Measurements from ENCODE around the gene AFF3.
"Not testable (repeated sequence)": the region's sequence is repeated elsewhere in the genome, so short reads cannot be mapped to it uniquely, and the experiment has no call there.

The AFF3 gene

DNA sequence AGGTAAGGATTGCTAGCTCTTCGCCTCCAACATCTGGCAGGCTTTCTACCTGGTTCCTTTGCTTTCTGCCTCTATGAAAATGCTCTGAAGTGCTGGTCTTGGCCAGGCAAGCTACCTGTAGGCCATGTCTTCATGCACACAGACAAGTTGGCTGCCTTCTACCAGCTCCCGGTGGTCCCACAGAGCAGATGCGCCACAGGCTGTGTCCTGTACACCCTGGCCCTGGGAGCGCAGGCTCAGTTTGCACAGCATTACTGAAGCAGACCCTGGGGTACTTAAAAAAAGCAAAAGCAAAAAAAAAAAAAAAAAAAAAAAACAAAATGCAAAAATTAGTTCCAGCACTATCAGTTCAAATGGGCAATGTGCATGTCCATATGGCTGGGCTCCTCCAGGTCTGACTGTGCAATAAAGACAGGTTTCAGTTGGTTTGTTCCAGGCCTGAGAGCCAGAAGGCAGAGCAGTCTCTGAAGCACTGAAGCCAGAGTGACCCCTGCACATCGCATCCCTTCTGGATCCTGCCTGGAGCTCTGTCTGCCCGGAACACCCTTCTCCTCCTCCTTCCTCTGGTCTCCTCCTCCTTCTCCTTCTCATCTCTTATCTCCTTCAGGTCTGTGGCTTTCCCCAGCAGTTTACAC is 364.6 kb downstream of the AFF3 start:
- Histone ChIP-seq H3K27me3 (no peaks in the 10 kb centered on the region), H3K4me3 (ENCODE audit: low read depth in 1 of 2, low read length in 1 of 2) (no peak overlapping the region), H3K9me3 (no peaks in the 10 kb centered on the region), H3K4me1 (ENCODE audit: control insufficient read depth in 1 of 2, insufficient read depth in 1 of 2, low read depth in 1 of 2, low read length in 1 of 2) (peaks cover 12 to 24% of the 10 kb centered on the region in 2 experiments), H3K27ac (no peak overlapping the region), H3K36me3 (no peaks in the 10 kb centered on the region)
- TF ChIP-seq, protein P1, sequence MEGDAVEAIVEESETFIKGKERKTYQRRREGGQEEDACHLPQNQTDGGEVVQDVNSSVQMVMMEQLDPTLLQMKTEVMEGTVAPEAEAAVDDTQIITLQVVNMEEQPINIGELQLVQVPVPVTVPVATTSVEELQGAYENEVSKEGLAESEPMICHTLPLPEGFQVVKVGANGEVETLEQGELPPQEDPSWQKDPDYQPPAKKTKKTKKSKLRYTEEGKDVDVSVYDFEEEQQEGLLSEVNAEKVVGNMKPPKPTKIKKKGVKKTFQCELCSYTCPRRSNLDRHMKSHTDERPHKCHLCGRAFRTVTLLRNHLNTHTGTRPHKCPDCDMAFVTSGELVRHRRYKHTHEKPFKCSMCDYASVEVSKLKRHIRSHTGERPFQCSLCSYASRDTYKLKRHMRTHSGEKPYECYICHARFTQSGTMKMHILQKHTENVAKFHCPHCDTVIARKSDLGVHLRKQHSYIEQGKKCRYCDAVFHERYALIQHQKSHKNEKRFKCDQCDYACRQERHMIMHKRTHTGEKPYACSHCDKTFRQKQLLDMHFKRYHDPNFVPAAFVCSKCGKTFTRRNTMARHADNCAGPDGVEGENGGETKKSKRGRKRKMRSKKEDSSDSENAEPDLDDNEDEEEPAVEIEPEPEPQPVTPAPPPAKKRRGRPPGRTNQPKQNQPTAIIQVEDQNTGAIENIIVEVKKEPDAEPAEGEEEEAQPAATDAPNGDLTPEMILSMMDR (IDR thresholded peaks at IDR 0.05): no peak

GRCh38 chr2:99776906-99777646 is 365.3 kb downstream of the AFF3 start:
- no peaks in the 10 kb centered on the region for H3K9me3 ChIP-seq
- peaks cover 19 to 31% of the 10 kb centered on the region in 2 experiments for H3K4me1 ChIP-seq (ENCODE audit: control insufficient read depth in 1 of 2, insufficient read depth in 1 of 2, low read depth in 1 of 2, low read length in 1 of 2)
- H3K36me3 ChIP-seq: no peaks in the 10 kb centered on the region
- TF ChIP-seq, protein P1 (IDR thresholded peaks at IDR 0.05): no peak
- peak overlapping the region; percentile 43 for H3K27ac ChIP-seq
- no peak overlapping the region for H3K4me3 ChIP-seq (ENCODE audit: low read depth in 1 of 2, low read length in 1 of 2)
- H3K27me3 ChIP-seq: no peaks in the 10 kb centered on the region

DNA sequence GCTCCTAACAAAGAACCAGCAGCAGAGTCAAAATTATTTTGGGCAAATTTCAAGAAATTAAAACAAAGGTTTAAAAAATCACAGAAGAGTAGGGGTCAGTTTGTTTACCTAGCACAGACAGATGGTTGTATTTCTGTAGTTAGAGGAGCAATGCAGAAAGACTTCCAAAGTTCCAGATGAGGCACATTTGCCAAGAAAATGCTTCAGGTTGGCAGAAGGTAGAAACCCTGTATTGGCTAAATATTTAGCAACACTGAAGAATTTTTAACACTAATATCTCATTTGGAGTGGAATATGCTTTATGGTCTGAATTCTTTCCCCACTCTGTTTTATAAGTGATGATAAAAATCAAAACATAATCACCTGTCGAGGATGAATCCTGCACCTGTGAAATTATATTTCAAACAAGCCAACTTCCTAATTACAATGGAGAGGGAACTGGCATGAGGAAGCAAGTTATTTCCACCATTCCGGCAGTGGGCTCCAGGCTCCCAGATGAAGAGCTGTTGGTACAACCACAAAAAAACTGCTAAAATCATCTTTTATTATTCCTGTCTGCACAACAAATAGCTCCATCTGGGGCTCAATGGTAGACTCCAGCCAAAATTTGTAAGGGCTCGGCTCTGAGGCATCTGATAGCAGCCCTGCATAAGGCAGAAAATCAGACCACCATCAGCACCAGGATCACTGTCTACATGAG is 366.0 kb downstream of the AFF3 start:
- no peak overlapping the region for H3K4me3 ChIP-seq (ENCODE audit: low read depth in 1 of 2, low read length in 1 of 2)
- no peaks in the 10 kb centered on the region for H3K9me3 ChIP-seq
- peaks cover 27 to 38% of the 10 kb centered on the region in 2 experiments for H3K4me1 ChIP-seq (ENCODE audit: control insufficient read depth in 1 of 2, insufficient read depth in 1 of 2, low read depth in 1 of 2, low read length in 1 of 2)
- H3K36me3 ChIP-seq: no peaks in the 10 kb centered on the region
- TF ChIP-seq, protein P1 (IDR thresholded peaks at IDR 0.05): no peak
- no peaks in the 10 kb centered on the region for H3K27me3 ChIP-seq
- H3K27ac ChIP-seq: peak overlapping the region; percentile 43

DNA sequence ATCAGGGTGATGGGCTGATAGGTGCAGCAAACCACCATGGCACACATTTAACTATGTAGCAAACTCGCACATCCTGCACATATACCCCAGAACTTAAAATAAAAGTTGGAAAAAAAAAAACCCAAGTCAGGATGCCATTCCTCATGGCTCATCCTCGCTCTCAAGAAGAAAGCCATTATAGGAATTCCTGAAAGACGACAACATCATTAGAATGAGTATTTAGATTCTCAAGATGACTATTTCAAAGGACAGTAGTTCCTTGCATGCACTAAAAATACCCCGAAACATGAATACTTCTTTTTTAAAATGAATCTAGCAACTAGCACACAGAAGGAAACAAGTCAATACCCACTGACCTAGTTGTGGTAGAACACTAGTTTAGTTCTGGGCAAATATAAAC is 366.8 kb downstream of the AFF3 start:
- H3K9me3 ChIP-seq: no peaks in the 10 kb centered on the region
- TF ChIP-seq, protein P1 (IDR thresholded peaks at IDR 0.05): no peak
- no peak overlapping the region for H3K27ac ChIP-seq
- no peak overlapping the region for H3K4me3 ChIP-seq (ENCODE audit: low read depth in 1 of 2, low read length in 1 of 2)
- H3K36me3 ChIP-seq: no peaks in the 10 kb centered on the region
- no peaks in the 10 kb centered on the region for H3K27me3 ChIP-seq
- peaks cover 34 to 46% of the 10 kb centered on the region in 2 experiments for H3K4me1 ChIP-seq (ENCODE audit: control insufficient read depth in 1 of 2, insufficient read depth in 1 of 2, low read depth in 1 of 2, low read length in 1 of 2)

- peak overlapping the region; percentile 99 for H3K27ac ChIP-seq
- not testable (repeated sequence) for H3K9me3 ChIP-seq; H3K27me3 ChIP-seq; H3K4me3 ChIP-seq (ENCODE audit: low read depth in 1 of 2, low read length in 1 of 2); H3K36me3 ChIP-seq
- peaks cover 44 to 58% of the 10 kb centered on the region in 2 experiments for H3K4me1 ChIP-seq (ENCODE audit: control insufficient read depth in 1 of 2, insufficient read depth in 1 of 2, low read depth in 1 of 2, low read length in 1 of 2)
Measured at GRCh38 chr2:99773642-99774041, 368.7 kb downstream of the AFF3 start.
